AG09319 (cell line): ENCODE results near the gene ULK4.
"Not testable (repeated sequence)": the region's sequence is repeated elsewhere in the genome, so short reads cannot be mapped to it uniquely, and the experiment has no call there.

ENCODE experiments used
- DNase-seq: peaks from one replicate; pipeline ENCODE4 v3.0.0-alpha.2; 2010; ENCODE audit warnings: low read depth; ENCODE audit errors: extremely low read depth
- CTCF ChIP-seq: IDR thresholded peaks from 2 replicates; pipeline ENCODE4 v1.5.1; 2011; ENCODE audit warnings: low read depth, mild to moderate bottlenecking, inconsistent platforms, low read length, moderate library complexity

ULK4 gene

GRCh38 chr3:41697702-41698101 lies 264.2 kb downstream of the ULK4 start:
- TF ChIP-seq CTCF, result no peak
- DNase-seq, result no peak

GRCh38 chr3:41695806-41696205 lies 266.1 kb downstream of the ULK4 start:
- peak; percentile 2 for TF ChIP-seq CTCF
- DNase-seq, result not testable (repeated sequence)

GRCh38 chr3:41693799-41694198 lies 268.1 kb downstream of the ULK4 start:
- no peak for TF ChIP-seq CTCF
- DNase-seq, result no peak

- no peak for DNase-seq
- no peak for TF ChIP-seq CTCF
Observed at GRCh38 chr3:41690766-41691563, 270.9 kb downstream of the ULK4 start.

- TF ChIP-seq CTCF, result no peak
- peak; percentile 30 for DNase-seq
Observed at GRCh38 chr3:41688595-41689380, 273.1 kb downstream of the ULK4 start.

GRCh38 chr3:41684797-41685735 lies 276.8 kb downstream of the ULK4 start:
- TF ChIP-seq CTCF, result no peak
- no peak for DNase-seq
